ENCODE data around the gene USP24. TPM values are rescaled to one million over a fixed set of nuclear protein-coding genes. Genes with fewer than 3 reads are reported as not detected.

The USP24 gene
- polyA plus RNA-seq, 1 of the 3 experiments (the other 2 are of a cell fraction) = 8.1 TPM

DNA sequence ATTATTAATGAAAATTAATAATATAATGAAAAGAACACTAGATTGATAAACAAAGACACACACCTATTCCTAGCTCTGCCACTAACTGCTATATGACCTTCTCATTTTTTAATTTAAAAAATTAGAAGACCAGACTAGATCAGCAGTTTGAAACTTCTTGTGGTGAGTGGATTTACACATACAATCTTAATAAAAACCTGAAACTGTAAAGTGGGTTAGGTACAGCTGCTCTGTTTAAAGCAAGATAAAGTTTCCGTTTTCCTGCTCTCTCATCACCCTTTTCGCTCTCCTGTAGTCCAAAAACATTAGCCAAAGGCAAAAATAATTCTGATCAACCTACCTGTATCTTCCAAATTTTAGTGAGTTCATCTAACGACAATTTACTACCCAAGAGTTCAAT lies 58.6 kb downstream of the USP24 start:
- Histone ChIP-seq H3K79me2 (ENCODE audit: insufficient read depth) (no peaks in the 10 kb centered on the region), H3K4me1 (ENCODE audit: control insufficient read depth in 1 of 2, insufficient read depth in 2 of 2, low read depth in 1 of 2, low read length in 1 of 2) (peaks cover 0 to 2% of the 10 kb centered on the region in 2 experiments; a peak in 1 of 4 replicates), H3K9me3 (no peaks in the 10 kb centered on the region), H2AFZ (ENCODE audit: low read depth) (no peak overlapping the region), H3K27me3 (ENCODE audit: insufficient read depth) (no peaks in the 10 kb centered on the region), H3K9ac (no peak overlapping the region), H3F3A (replicated peaks; ENCODE audit: insufficient read depth) (peaks cover 9% of the 10 kb centered on the region), H3K4me2 (no peak overlapping the region), H3K4me3 (ENCODE audit: low read depth in 2 of 2, low read length in 1 of 2) (no peak overlapping the region), H3K27ac (ENCODE audit: low read depth in 2 of 2, low read length in 1 of 2) (peak overlapping the region in 1 of 2 experiments; percentile 42; a peak in 1 of 4 replicates), H4K20me1 (ENCODE audit: insufficient read depth) (no peaks in the 10 kb centered on the region), H3K9me2 (no peaks in the 10 kb centered on the region; the same call in 1 of the 2 replicates), H3K36me3 (replicated peaks in 1 of 2; ENCODE audit: control insufficient read depth in 1 of 2, insufficient read depth in 2 of 2, low read length in 1 of 2) (peaks cover 69 to 92% of the 10 kb centered on the region in 2 experiments)
- TF ChIP-seq NRF1 (IDR thresholded peaks at IDR 0.05; ENCODE audit: low read depth, low read length) (no peak), GABPA (IDR thresholded peaks at IDR 0.05; ENCODE audit: low read depth) (no peak), ELF1 (IDR thresholded peaks at IDR 0.05) (no peak), EZH2phosphoT487 (IDR thresholded peaks at IDR 0.05; ENCODE audit: borderline replicate concordance, low read depth) (no peak)
- TF ChIP-seq, protein P1, sequence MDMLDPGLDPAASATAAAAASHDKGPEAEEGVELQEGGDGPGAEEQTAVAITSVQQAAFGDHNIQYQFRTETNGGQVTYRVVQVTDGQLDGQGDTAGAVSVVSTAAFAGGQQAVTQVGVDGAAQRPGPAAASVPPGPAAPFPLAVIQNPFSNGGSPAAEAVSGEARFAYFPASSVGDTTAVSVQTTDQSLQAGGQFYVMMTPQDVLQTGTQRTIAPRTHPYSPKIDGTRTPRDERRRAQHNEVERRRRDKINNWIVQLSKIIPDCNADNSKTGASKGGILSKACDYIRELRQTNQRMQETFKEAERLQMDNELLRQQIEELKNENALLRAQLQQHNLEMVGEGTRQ (IDR thresholded peaks at IDR 0.05; ENCODE audit: borderline replicate concordance, low read depth, low read length) = no peak
- POLR2A ChIA-PET = no interaction called here
- DNase-seq = no peak
- CTCF ChIA-PET = no interaction called here
- WGBS (ENCODE audit: low lambda C conversion rate) = 97% methylated on average over 3 of the region's 3 CpGs

DNA sequence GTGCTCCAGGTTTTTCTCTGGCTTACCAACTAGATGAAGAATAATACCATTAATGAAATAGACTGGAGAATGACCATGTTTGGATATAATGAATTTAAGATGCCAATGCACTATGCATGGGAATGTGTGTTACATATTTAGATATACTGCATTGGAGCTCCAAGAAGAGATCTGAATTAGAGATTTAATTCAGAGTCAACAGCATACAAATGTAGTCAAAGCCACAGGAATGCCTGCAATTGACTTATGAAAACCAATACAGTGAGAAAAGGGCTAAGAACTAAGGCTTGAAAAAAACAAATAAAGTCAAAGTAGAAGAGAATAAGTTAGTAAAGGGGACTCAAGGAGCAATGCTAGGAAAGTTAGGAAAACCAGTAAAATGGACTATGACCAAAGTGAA lies 59.1 kb downstream of the USP24 start:
- POLR2A ChIA-PET = no interaction called here

DNA sequence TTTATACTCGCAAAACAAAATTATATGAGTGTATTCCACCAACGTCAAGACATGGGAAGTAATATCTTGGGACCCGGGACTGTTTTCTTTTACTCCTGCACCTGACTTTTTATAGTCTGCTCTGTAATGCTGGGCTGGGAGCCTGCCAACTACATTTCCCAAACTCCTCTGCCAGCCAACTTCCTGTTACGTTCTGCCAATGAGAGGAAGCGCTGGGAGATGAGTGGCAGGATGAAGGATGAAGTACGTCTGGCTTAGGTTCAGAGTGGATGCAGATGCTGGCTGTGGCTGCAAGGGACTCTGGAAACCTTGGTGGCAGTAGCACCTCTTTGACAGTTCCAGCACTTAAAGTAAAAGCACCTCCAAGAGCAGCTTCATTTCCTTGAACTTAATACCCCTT lies 59.6 kb downstream of the USP24 start:
- Histone ChIP-seq H4K20me1 (ENCODE audit: insufficient read depth) (no peaks in the 10 kb centered on the region), H2AFZ (ENCODE audit: low read depth) (no peak overlapping the region), H3K9me2 (no peaks in the 10 kb centered on the region; the same call in 1 of the 2 replicates), H3K27me3 (ENCODE audit: insufficient read depth) (no peaks in the 10 kb centered on the region), H3K4me3 (ENCODE audit: low read depth in 2 of 2, low read length in 1 of 2) (no peak overlapping the region), H3K79me2 (ENCODE audit: insufficient read depth) (no peaks in the 10 kb centered on the region), H3K4me2 (no peak overlapping the region), H3F3A (replicated peaks; ENCODE audit: insufficient read depth) (peaks cover 9% of the 10 kb centered on the region), H3K9ac (no peak overlapping the region), H3K27ac (ENCODE audit: low read depth in 2 of 2, low read length in 1 of 2) (peak overlapping the region in 1 of 2 experiments; percentile 55; a peak in 1 of 4 replicates), H3K36me3 (replicated peaks in 1 of 2; ENCODE audit: control insufficient read depth in 1 of 2, insufficient read depth in 2 of 2, low read length in 1 of 2) (peaks cover 71 to 92% of the 10 kb centered on the region in 2 experiments), H3K4me1 (ENCODE audit: control insufficient read depth in 1 of 2, insufficient read depth in 2 of 2, low read depth in 1 of 2, low read length in 1 of 2) (peaks cover 0 to 2% of the 10 kb centered on the region in 2 experiments; a peak in 1 of 4 replicates), H3K9me3 (no peaks in the 10 kb centered on the region)
- CTCF ChIA-PET = no interaction called here
- peak; percentile 74 for TF ChIP-seq GABPA (IDR thresholded peaks at IDR 0.05; ENCODE audit: low read depth)
- TF ChIP-seq EZH2phosphoT487 (IDR thresholded peaks at IDR 0.05; ENCODE audit: borderline replicate concordance, low read depth) = no peak
- TF ChIP-seq, protein P2, sequence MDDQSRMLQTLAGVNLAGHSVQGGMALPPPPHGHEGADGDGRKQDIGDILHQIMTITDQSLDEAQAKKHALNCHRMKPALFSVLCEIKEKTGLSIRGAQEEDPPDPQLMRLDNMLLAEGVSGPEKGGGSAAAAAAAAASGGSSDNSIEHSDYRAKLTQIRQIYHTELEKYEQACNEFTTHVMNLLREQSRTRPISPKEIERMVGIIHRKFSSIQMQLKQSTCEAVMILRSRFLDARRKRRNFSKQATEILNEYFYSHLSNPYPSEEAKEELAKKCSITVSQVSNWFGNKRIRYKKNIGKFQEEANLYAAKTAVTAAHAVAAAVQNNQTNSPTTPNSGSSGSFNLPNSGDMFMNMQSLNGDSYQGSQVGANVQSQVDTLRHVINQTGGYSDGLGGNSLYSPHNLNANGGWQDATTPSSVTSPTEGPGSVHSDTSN (IDR thresholded peaks at IDR 0.05) = peak; percentile 90
- WGBS (ENCODE audit: low lambda C conversion rate) = 89% methylated on average over 6 of the region's 6 CpGs
- peak; percentile 17 for DNase-seq
- POLR2A ChIA-PET = no interaction called here

More for the DNA sequence above, 59.1 kb downstream of the USP24 start:
- no peak overlapping the region for H3K9ac ChIP-seq
- no peak for TF ChIP-seq ELF1 (IDR thresholded peaks at IDR 0.05)
- TF ChIP-seq, protein P3, sequence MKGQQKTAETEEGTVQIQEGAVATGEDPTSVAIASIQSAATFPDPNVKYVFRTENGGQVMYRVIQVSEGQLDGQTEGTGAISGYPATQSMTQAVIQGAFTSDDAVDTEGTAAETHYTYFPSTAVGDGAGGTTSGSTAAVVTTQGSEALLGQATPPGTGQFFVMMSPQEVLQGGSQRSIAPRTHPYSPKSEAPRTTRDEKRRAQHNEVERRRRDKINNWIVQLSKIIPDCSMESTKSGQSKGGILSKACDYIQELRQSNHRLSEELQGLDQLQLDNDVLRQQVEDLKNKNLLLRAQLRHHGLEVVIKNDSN (IDR thresholded peaks at IDR 0.05; ENCODE audit: borderline replicate concordance, low read depth) = no peak
- TF ChIP-seq TCF12 (IDR thresholded peaks at IDR 0.05) = no peak
- TF ChIP-seq RAD21 (IDR thresholded peaks at IDR 0.05; ENCODE audit: low read length) = no peak
- TF ChIP-seq MXI1 (IDR thresholded peaks at IDR 0.05; ENCODE audit: low read depth, low read length) = no peak
- TF ChIP-seq POLR2AphosphoS5 (IDR thresholded peaks at IDR 0.05; ENCODE audit: low read depth, low read length) = no peak
- peak overlapping the region in 1 of 2 experiments; percentile 55; a peak in 1 of 4 replicates for H3K27ac ChIP-seq (ENCODE audit: low read depth in 2 of 2, low read length in 1 of 2)
- CTCF ChIA-PET = no interaction called here
- H3K4me3 ChIP-seq (ENCODE audit: low read depth in 2 of 2, low read length in 1 of 2) = no peak overlapping the region
- no peaks in the 10 kb centered on the region for H4K20me1 ChIP-seq (ENCODE audit: insufficient read depth)
- no peaks in the 10 kb centered on the region for H3K79me2 ChIP-seq (ENCODE audit: insufficient read depth)
- no peak overlapping the region for H2AFZ ChIP-seq (ENCODE audit: low read depth)
- no peaks in the 10 kb centered on the region; the same call in 1 of the 2 replicates for H3K9me2 ChIP-seq
- no peak overlapping the region for H3K4me2 ChIP-seq
- peaks cover 9% of the 10 kb centered on the region for H3F3A ChIP-seq (replicated peaks; ENCODE audit: insufficient read depth)
- H3K36me3 ChIP-seq (replicated peaks in 1 of 2; ENCODE audit: control insufficient read depth in 1 of 2, insufficient read depth in 2 of 2, low read length in 1 of 2) = peaks cover 67 to 89% of the 10 kb centered on the region in 2 experiments
- DNase-seq = no peak
- H3K4me1 ChIP-seq (ENCODE audit: control insufficient read depth in 1 of 2, insufficient read depth in 2 of 2, low read depth in 1 of 2, low read length in 1 of 2) = peaks cover 0 to 2% of the 10 kb centered on the region in 2 experiments; a peak in 1 of 4 replicates
- no peaks in the 10 kb centered on the region for H3K27me3 ChIP-seq (ENCODE audit: insufficient read depth)
- no peaks in the 10 kb centered on the region for H3K9me3 ChIP-seq
